SU-DHL-6 (cell line): Measurements from ENCODE around the gene PRPF6.

Experiments
- H2AFZ ChIP-seq: fragments of 200-600 bp; sonication (generic); 2 replicates; pipeline ENCODE4 v1.6.1; 2014; ENCODE audit warnings: low read depth, mild to moderate bottlenecking, moderate library complexity, mixed read lengths, antibody characterized with exemption, low read length; ENCODE audit not compliant: severe bottlenecking
- H3F3A ChIP-seq: fragments of 200-600 bp; shearing (Covaris generic); 2 replicates; pipeline ENCODE4 v1.6.0; 2016; ENCODE audit warnings: antibody characterized with exemption, mild to moderate bottlenecking; ENCODE audit not compliant: insufficient read depth
- H3K27ac ChIP-seq: fragments of 200-600 bp; sonication (generic); 2 replicates; pipeline ENCODE4 v1.5.1; 2016; ENCODE audit warnings: low read depth, mild to moderate bottlenecking, low read length, moderate library complexity, mixed read lengths
- H3K27me3 ChIP-seq: fragments of 200-600 bp; sonication (generic), shearing (Covaris generic); 2 replicates; pipeline ENCODE4 v1.6.0; 2014; ENCODE audit warnings: mild to moderate bottlenecking, low read length
- H3K36me3 ChIP-seq: fragments of 200-600 bp; sonication (generic); 2 replicates; pipeline ENCODE4 v1.6.1; 2014; ENCODE audit warnings: mild to moderate bottlenecking, low read length, mixed read lengths
- H3K4me2 ChIP-seq: fragments of 300-600, 200-600 bp; shearing (Covaris generic), sonication (generic); 2 replicates; pipeline ENCODE4 v1.6.0; 2014; ENCODE audit warnings: low read length, low read depth, mild to moderate bottlenecking; ENCODE audit not compliant: poor library complexity, severe bottlenecking
- H3K4me3 ChIP-seq: fragments of 200-600 bp; sonication (generic); 2 replicates; pipeline ENCODE4 v1.5.1; 2014; ENCODE audit warnings: antibody characterized with exemption, low read length, mild to moderate bottlenecking, mixed read lengths; ENCODE audit not compliant: insufficient read depth, poor library complexity, severe bottlenecking
- H3K79me2 ChIP-seq: fragments of 200-600 bp; sonication (generic); 2 replicates; pipeline ENCODE4 v1.6.1; 2014; ENCODE audit warnings: mild to moderate bottlenecking, low read length, moderate library complexity; ENCODE audit not compliant: insufficient read depth
- H3K9ac ChIP-seq: fragments of 200-600 bp; sonication (generic); 2 replicates; pipeline ENCODE4 v1.7.0; 2014; ENCODE audit warnings: mild to moderate bottlenecking, low read length
- H3K9me2 ChIP-seq: fragments of 200-600 bp; sonication (generic); replicated peaks from 2 replicates; pipeline ENCODE4 v1.6.1; 2014; ENCODE audit warnings: low read length; ENCODE audit not compliant: insufficient read depth
- H3K9me3 ChIP-seq: fragments of 200-600 bp; sonication (generic); 2 replicates; pipeline ENCODE4 v1.6.1; 2014; ENCODE audit warnings: low read length, mixed read lengths; ENCODE audit not compliant: insufficient read depth
- H4K20me1 ChIP-seq: fragments of 200-600 bp; sonication (generic); 2 replicates; pipeline ENCODE4 v1.6.1; 2014; ENCODE audit warnings: low read depth, mild to moderate bottlenecking, antibody characterized with exemption, low read length, moderate library complexity, mixed read lengths
- EZH2phosphoT487 ChIP-seq: fragments of 200-600 bp; sonication (generic), shearing (Covaris generic); conservative IDR thresholded peaks from 2 replicates; pipeline ENCODE4 v1.6.1; 2018; ENCODE audit warnings: mild to moderate bottlenecking, antibody characterized with exemption, low read length, moderate library complexity, mixed read lengths
- TF ChIP-seq, protein P1 (sequence below): fragments of 200-600 bp; sonication (generic); IDR thresholded peaks from one replicate; pipeline ENCODE4 v1.5.1; 2017; ENCODE audit warnings: antibody characterized with exemption, mild to moderate bottlenecking, low read length, moderate library complexity; ENCODE audit not compliant: insufficient read depth, poor library complexity, severe bottlenecking

PRPF6 gene

DNA sequence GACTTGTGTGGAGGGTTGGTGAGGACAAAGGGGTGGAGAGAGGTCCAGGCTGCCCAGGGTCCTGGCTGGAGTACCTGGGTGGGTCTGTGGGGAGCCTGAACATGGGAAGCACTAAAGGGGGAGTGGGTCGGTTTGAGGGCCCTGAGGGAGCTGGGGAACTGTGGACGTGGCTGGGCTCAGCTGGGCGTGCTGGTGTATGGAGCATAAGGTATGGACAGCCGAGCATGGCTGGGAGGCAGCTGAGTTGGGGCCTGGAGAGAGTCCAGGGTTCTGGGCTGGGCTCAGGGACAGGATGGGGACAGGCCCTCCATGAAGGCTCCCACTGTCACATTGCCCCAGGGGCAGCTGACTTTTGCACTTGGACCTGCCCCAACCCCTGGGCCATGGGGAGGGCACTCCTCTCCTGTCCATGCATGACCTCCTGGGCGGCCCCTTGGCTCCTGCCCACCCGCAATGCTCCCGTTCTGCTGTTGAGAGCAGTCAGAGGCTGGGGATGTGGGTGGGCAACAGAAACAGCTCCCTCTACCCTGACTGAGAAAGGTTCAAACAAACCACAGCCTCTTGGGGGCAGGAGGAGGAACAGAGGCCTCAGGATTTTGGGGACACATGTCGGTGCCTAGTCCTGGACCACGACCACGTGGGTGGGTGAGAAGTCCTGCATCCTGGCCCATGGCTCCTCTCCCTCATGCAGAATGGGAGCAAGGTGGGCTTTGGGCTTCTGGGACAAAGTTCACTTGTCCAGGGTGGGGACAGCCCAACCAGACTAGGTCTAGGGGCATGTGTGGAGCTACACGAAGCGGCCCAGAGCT lies 59.5 kb downstream of the PRPF6 start:
- Histone ChIP-seq H3K4me3 (no peak overlapping the region), H3K4me2 (no peak overlapping the region), H3K27ac (no peak overlapping the region), H4K20me1 (no peaks in the 10 kb centered on the region), H3K27me3 (no peaks in the 10 kb centered on the region), H3K79me2 (no peaks in the 10 kb centered on the region), H3K9me2 (no peaks in the 10 kb centered on the region), H3F3A (peaks cover 9% of the 10 kb centered on the region), H3K36me3 (no peaks in the 10 kb centered on the region), H3K9ac (no peak overlapping the region), H3K9me3 (no peaks in the 10 kb centered on the region), H2AFZ (no peak overlapping the region)
- no peak for TF ChIP-seq EZH2phosphoT487
- TF ChIP-seq, protein P1, sequence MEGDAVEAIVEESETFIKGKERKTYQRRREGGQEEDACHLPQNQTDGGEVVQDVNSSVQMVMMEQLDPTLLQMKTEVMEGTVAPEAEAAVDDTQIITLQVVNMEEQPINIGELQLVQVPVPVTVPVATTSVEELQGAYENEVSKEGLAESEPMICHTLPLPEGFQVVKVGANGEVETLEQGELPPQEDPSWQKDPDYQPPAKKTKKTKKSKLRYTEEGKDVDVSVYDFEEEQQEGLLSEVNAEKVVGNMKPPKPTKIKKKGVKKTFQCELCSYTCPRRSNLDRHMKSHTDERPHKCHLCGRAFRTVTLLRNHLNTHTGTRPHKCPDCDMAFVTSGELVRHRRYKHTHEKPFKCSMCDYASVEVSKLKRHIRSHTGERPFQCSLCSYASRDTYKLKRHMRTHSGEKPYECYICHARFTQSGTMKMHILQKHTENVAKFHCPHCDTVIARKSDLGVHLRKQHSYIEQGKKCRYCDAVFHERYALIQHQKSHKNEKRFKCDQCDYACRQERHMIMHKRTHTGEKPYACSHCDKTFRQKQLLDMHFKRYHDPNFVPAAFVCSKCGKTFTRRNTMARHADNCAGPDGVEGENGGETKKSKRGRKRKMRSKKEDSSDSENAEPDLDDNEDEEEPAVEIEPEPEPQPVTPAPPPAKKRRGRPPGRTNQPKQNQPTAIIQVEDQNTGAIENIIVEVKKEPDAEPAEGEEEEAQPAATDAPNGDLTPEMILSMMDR, result no peak

DNA sequence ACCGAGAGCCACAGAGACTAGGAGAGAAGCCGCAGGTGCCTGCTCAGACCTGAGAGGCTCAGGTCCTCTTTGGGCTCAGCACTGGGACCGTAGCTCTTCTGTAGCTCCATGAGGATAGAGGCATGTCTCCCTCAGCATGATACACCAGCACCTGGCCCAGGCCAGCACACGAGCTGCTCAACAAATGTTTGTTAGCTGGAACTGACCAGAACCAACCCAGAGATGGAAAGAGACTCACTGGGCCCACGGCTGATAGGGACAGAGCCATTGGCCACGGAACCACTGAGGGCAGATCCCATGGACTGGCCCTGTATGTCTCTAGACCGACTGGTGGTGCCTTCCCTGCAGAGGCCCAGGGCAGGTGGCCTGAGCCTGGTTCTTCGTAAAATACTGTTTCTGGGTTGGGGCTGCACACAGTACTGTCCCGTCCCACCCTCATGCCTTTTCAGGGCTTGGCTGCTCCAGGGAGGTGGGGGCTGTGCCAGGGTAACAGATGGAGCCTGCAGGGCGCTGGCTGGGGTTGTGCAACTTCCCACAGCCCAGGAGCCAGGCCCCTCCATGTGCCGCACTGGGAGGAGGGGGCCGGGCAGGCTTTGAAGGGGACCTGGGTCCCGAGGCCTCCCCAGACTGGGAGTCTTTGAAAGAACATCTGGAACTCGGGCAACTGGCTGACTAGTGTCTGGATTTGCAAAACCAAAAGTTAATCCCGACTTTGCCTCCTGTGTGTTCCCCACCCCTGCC lies 60.3 kb downstream of the PRPF6 start:
- Histone ChIP-seq H3K4me3 (no peak overlapping the region), H3F3A (peaks cover 9% of the 10 kb centered on the region), H2AFZ (no peak overlapping the region), H3K4me2 (no peak overlapping the region), H3K36me3 (no peaks in the 10 kb centered on the region), H3K27me3 (no peaks in the 10 kb centered on the region), H4K20me1 (no peaks in the 10 kb centered on the region), H3K79me2 (no peaks in the 10 kb centered on the region), H3K27ac (no peak overlapping the region), H3K9me2 (no peaks in the 10 kb centered on the region), H3K9me3 (no peaks in the 10 kb centered on the region), H3K9ac (no peak overlapping the region)
- TF ChIP-seq, protein P1, result no peak
- no peak for TF ChIP-seq EZH2phosphoT487

DNA sequence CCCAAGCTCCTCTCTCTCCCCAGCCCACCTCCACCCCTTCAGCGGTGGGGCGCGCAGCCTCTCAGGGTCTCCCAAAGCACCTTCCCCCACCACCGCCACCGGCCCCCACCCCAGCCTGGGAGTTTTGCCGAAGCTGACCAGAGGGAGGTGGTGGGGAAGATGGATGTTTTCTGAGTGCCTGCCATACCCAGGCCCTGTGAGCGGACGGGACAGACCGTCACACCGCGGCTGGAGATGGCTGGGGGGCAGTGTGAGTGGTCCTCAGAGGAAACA lies 60.8 kb downstream of the PRPF6 start:
- H3K9me2 ChIP-seq, result no peaks in the 10 kb centered on the region
- H3K4me2 ChIP-seq, result no peak overlapping the region
- peaks cover 9% of the 10 kb centered on the region for H3F3A ChIP-seq
- H3K27ac ChIP-seq, result no peak overlapping the region
- H2AFZ ChIP-seq, result no peak overlapping the region
- no peak overlapping the region for H3K4me3 ChIP-seq
- H4K20me1 ChIP-seq, result no peaks in the 10 kb centered on the region
- H3K9ac ChIP-seq, result no peak overlapping the region
- TF ChIP-seq EZH2phosphoT487, result no peak
- H3K79me2 ChIP-seq, result no peaks in the 10 kb centered on the region
- H3K27me3 ChIP-seq, result no peaks in the 10 kb centered on the region
- no peaks in the 10 kb centered on the region for H3K36me3 ChIP-seq
- H3K9me3 ChIP-seq, result no peaks in the 10 kb centered on the region
